ENCODE data around the gene IQCM. TPM values are rescaled to one million over a fixed set of nuclear protein-coding genes. Genes with fewer than 3 reads are reported as not detected.

Gene IQCM
- polyA plus RNA-seq, 3 donors, result not detected

DNA sequence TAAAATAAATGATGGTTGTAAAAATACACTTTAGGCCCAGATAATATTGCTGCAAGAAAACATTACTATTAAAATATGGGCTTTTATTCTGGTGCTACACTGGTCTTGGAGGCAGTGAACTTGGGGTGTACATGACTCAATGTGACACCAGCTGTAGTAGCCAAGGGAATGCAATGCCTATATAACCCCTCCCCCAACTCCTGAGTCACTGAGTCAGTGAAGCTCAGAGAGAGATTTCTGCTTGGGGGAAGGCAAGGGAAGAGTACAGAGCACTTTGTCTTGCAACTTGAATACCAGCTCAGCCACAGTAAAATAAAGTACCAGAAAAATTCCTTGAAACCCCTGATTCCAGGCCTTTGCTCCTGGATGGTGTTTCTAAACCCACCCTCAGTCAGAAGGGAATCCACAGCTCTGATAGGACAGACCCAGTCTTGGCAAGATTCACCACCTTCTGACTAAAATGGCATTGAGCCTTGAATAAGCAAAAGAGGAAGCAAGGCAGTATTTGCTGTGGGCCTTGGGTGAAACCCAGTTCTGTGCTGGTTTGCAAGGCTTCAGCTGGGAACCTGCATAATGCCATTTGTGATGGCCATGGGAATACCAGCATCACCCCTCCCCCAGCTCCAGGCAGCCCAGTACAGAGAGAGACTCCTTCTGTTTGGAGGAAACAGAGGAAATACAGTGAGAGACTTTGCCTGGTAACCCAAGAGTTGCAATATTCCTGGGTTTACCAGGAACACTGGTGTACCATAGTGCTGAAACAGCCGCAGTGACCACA, 209.9 kb downstream of the IQCM start:
- WGBS (ENCODE audit: insufficient coverage), result 92% methylated on average over 1 of the region's 1 CpG
- no peak overlapping the region for H3K4me3 ChIP-seq (replicated peaks in 1 of 3; ENCODE audit: low read depth in 2 of 3, low read length in 3 of 3)
- no peaks in the 10 kb centered on the region for H3K36me3 ChIP-seq (replicated peaks in 1 of 2; ENCODE audit: control insufficient read depth in 1 of 2, insufficient read depth in 2 of 2, low read length in 2 of 2)
- H3K79me2 ChIP-seq (ENCODE audit: insufficient read depth, low read length), result no peaks in the 10 kb centered on the region
- H3K27ac Mint-ChIP-seq, result no peak overlapping the region
- H3K9ac ChIP-seq (ENCODE audit: insufficient read depth, low read length, poor library complexity, severe bottlenecking), result no peak overlapping the region
- H3K27ac ChIP-seq (ENCODE audit: low read depth in 1 of 2, low read length in 2 of 2), result no peak overlapping the region
- no peaks in the 10 kb centered on the region for H3K27me3 ChIP-seq (ENCODE audit: control insufficient read depth in 2 of 2, insufficient read depth in 2 of 2, low read length in 2 of 2)
- DNase-seq, result no peak
- H3K9me3 ChIP-seq (replicated peaks in 1 of 2; ENCODE audit: control insufficient read depth in 1 of 2, insufficient read depth in 1 of 2, low read length in 2 of 2), result peaks cover 5 to 9% of the 10 kb centered on the region in 2 donors
- H3K27me3 Mint-ChIP-seq (ENCODE audit: low read depth in 3 of 3), result no peaks in the 10 kb centered on the region
- intact Hi-C loops (cut with micrococcal nuclease), result no loop called here
- peaks cover 0 to 14% (median 2%) of the 10 kb centered on the region in 7 donors for H3K9me3 Mint-ChIP-seq
- no peak overlapping the region for H2AFZ ChIP-seq (ENCODE audit: insufficient read depth, low read depth, low read length, poor library complexity, severe bottlenecking)
- no peaks in the 10 kb centered on the region for H4K20me1 ChIP-seq (ENCODE audit: insufficient read depth, low read length)
- H3K4me2 ChIP-seq (replicated peaks; ENCODE audit: extremely low read depth, low read length, poor library complexity, severe bottlenecking), result no peak overlapping the region
- no peaks in the 10 kb centered on the region for H3K4me1 Mint-ChIP-seq
- H3K4me1 ChIP-seq (ENCODE audit: control insufficient read depth in 1 of 2, insufficient read depth in 2 of 2, low read length in 2 of 2), result no peaks in the 10 kb centered on the region
- H3K4me3 Mint-ChIP-seq, result no peak overlapping the region
- no peak for TF ChIP-seq CTCF (IDR thresholded peaks at IDR 0.05)
- no peaks in the 10 kb centered on the region for H3K36me3 Mint-ChIP-seq

GRCh38 chr4:149604827-149605226, 210.8 kb downstream of the IQCM start:
- Histone ChIP-seq H3K4me2 (replicated peaks; ENCODE audit: extremely low read depth, low read length, poor library complexity, severe bottlenecking) (no peak overlapping the region), H3K27ac (ENCODE audit: low read depth in 1 of 2, low read length in 2 of 2) (no peak overlapping the region), H3K9me3 (replicated peaks in 1 of 2; ENCODE audit: control insufficient read depth in 1 of 2, insufficient read depth in 1 of 2, low read length in 2 of 2) (peaks cover 9% of the 10 kb centered on the region in 2 donors), H3K79me2 (ENCODE audit: insufficient read depth, low read length) (no peaks in the 10 kb centered on the region), H3K36me3 (replicated peaks in 1 of 2; ENCODE audit: control insufficient read depth in 1 of 2, insufficient read depth in 2 of 2, low read length in 2 of 2) (no peaks in the 10 kb centered on the region), H4K20me1 (ENCODE audit: insufficient read depth, low read length) (no peaks in the 10 kb centered on the region), H3K4me3 (replicated peaks in 1 of 3; ENCODE audit: low read depth in 2 of 3, low read length in 3 of 3) (no peak overlapping the region), H3K27me3 (ENCODE audit: control insufficient read depth in 2 of 2, insufficient read depth in 2 of 2, low read length in 2 of 2) (no peaks in the 10 kb centered on the region), H3K4me1 (ENCODE audit: control insufficient read depth in 1 of 2, insufficient read depth in 2 of 2, low read length in 2 of 2) (no peaks in the 10 kb centered on the region), H3K9ac (ENCODE audit: insufficient read depth, low read length, poor library complexity, severe bottlenecking) (no peak overlapping the region), H2AFZ (ENCODE audit: insufficient read depth, low read depth, low read length, poor library complexity, severe bottlenecking) (no peak overlapping the region)
- Mint-ChIP-seq H3K4me1 (no peaks in the 10 kb centered on the region), H3K27ac (no peak overlapping the region), H3K27me3 (ENCODE audit: low read depth in 3 of 3) (no peaks in the 10 kb centered on the region), H3K36me3 (no peaks in the 10 kb centered on the region), H3K4me3 (no peak overlapping the region), H3K9me3 (peaks cover 0 to 14% (median 2%) of the 10 kb centered on the region in 7 donors)
- intact Hi-C loops (cut with micrococcal nuclease), result no loop called here
- no peak for DNase-seq
- no peak for TF ChIP-seq CTCF (IDR thresholded peaks at IDR 0.05)

Data from CD14-positive monocyte (primary cell).